ENCODE results near the gene PARD3. TPM values are rescaled to one million over a fixed set of nuclear protein-coding genes. Genes with fewer than 3 reads are reported as not detected.

Gene PARD3
- total RNA-seq, 3 donors from 2014 or later (not counting 1 experiment from before 2014, with no cell fraction given) = 0.14 to 0.49 (median 0.38) TPM

DNA sequence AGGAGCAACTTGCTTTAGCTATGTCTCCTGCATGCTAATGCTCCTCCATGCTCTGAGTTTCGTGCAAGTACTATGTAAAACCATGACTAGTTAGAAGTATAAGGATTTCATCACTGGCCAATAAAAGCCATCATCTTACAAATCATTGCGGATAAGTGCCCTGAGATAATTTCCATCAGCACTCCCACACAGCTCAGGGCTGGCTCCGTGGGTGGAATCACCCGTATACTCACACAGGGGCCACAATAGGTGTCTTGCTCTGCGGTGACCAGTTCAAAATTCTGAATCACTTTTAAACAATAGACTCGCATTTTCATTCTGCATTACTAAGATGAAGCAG is 227.4 kb downstream of the PARD3 start:
- DNase-seq = no peak

GRCh38 chr10:34587002-34587679 is 228.0 kb downstream of the PARD3 start:
- H3K4me1 ChIP-seq (ENCODE audit: control insufficient read depth, insufficient read depth, low read length) = no peaks in the 10 kb centered on the region
- 100% methylated on average over 3 of the region's 4 CpGs for WGBS (ENCODE audit: insufficient coverage)
- H3K9me3 ChIP-seq (ENCODE audit: control insufficient read depth, insufficient read depth, low read length) = no peaks in the 10 kb centered on the region
- intact Hi-C loops (cut with micrococcal nuclease) = no loop called here
- no peaks in the 10 kb centered on the region for H3K36me3 Mint-ChIP-seq
- no peaks in the 10 kb centered on the region for H3K4me1 Mint-ChIP-seq
- no peaks in the 10 kb centered on the region for H3K27me3 ChIP-seq (ENCODE audit: control insufficient read depth, insufficient read depth, low read length)
- no peak overlapping the region for H3K4me3 Mint-ChIP-seq
- no peak overlapping the region for H3K4me3 ChIP-seq (ENCODE audit: low read length)
- H3K27ac Mint-ChIP-seq = no peak overlapping the region
- no peak for DNase-seq
- no peaks in the 10 kb centered on the region for H3K36me3 ChIP-seq (ENCODE audit: control insufficient read depth, insufficient read depth, low read length)
- TF ChIP-seq, protein P1, sequence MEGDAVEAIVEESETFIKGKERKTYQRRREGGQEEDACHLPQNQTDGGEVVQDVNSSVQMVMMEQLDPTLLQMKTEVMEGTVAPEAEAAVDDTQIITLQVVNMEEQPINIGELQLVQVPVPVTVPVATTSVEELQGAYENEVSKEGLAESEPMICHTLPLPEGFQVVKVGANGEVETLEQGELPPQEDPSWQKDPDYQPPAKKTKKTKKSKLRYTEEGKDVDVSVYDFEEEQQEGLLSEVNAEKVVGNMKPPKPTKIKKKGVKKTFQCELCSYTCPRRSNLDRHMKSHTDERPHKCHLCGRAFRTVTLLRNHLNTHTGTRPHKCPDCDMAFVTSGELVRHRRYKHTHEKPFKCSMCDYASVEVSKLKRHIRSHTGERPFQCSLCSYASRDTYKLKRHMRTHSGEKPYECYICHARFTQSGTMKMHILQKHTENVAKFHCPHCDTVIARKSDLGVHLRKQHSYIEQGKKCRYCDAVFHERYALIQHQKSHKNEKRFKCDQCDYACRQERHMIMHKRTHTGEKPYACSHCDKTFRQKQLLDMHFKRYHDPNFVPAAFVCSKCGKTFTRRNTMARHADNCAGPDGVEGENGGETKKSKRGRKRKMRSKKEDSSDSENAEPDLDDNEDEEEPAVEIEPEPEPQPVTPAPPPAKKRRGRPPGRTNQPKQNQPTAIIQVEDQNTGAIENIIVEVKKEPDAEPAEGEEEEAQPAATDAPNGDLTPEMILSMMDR (IDR thresholded peaks at IDR 0.05) = no peak
- no peaks in the 10 kb centered on the region for H3K9me3 Mint-ChIP-seq
- no peak for ATAC-seq
- peaks cover 7 to 9% of the 10 kb centered on the region in 2 donors for H3K27me3 Mint-ChIP-seq (ENCODE audit: low read depth in 2 of 2)
- no peak overlapping the region for H3K27ac ChIP-seq (ENCODE audit: low read length)

More for the DNA sequence above, 227.4 kb downstream of the PARD3 start:
- no peaks in the 10 kb centered on the region for H3K4me1 Mint-ChIP-seq
- H3K4me3 ChIP-seq (ENCODE audit: low read length) = no peak overlapping the region
- no peak overlapping the region for H3K27ac ChIP-seq (ENCODE audit: low read length)
- no peak for ATAC-seq
- H3K9me3 ChIP-seq (ENCODE audit: control insufficient read depth, insufficient read depth, low read length) = no peaks in the 10 kb centered on the region
- H3K36me3 Mint-ChIP-seq = no peaks in the 10 kb centered on the region
- H3K27ac Mint-ChIP-seq = no peak overlapping the region
- H3K4me1 ChIP-seq (ENCODE audit: control insufficient read depth, insufficient read depth, low read length) = no peaks in the 10 kb centered on the region
- intact Hi-C loops (cut with micrococcal nuclease) = no loop called here
- no peak overlapping the region for H3K4me3 Mint-ChIP-seq
- TF ChIP-seq, protein P1 (IDR thresholded peaks at IDR 0.05) = no peak
- peaks cover 7 to 9% of the 10 kb centered on the region in 2 donors for H3K27me3 Mint-ChIP-seq (ENCODE audit: low read depth in 2 of 2)
- 77% methylated on average over 5 of the region's 6 CpGs for WGBS (ENCODE audit: insufficient coverage)
- H3K9me3 Mint-ChIP-seq = no peaks in the 10 kb centered on the region
- H3K27me3 ChIP-seq (ENCODE audit: control insufficient read depth, insufficient read depth, low read length) = no peaks in the 10 kb centered on the region
- no peaks in the 10 kb centered on the region for H3K36me3 ChIP-seq (ENCODE audit: control insufficient read depth, insufficient read depth, low read length)

DNA sequence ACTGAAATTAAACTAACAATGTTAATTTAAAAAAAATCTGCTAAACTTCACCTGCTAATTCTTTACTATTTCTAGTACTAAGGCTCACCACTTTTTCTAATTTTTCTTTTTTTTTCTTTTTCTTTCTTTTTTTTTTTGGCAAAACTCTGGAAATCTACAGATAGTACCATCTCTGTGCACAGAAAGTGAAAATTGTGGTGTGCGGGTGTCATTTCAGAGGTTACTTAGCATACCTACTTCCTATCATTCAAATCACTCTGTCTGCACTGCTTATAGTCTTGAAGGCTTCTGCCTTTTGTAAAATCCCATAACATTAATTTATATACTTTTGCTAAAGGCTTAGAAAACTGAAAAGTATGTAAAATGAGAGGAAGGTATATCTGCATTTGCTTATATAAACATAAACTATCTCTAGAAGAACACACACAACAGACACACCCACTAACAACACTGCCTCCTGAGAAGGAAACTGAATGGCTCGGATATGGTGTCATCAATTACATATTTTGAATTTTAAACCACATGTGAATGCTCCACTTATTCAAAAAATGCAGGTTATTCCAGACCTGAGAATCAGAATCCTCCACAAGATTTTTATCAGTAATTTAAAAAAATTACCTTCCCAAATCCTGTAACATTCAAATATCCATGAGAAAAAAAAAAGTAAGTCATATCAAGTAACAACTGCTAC is 229.5 kb downstream of the PARD3 start:
- Histone ChIP-seq H3K4me3 (ENCODE audit: low read length) (no peak overlapping the region), H3K27me3 (ENCODE audit: control insufficient read depth, insufficient read depth, low read length) (no peaks in the 10 kb centered on the region), H3K4me1 (ENCODE audit: control insufficient read depth, insufficient read depth, low read length) (no peaks in the 10 kb centered on the region), H3K9me3 (ENCODE audit: control insufficient read depth, insufficient read depth, low read length) (no peaks in the 10 kb centered on the region), H3K36me3 (ENCODE audit: control insufficient read depth, insufficient read depth, low read length) (no peaks in the 10 kb centered on the region), H3K27ac (ENCODE audit: low read length) (no peak overlapping the region)
- 81% methylated on average over 1 of the region's 2 CpGs for WGBS (ENCODE audit: insufficient coverage)
- H3K36me3 Mint-ChIP-seq = no peaks in the 10 kb centered on the region
- intact Hi-C loops (cut with micrococcal nuclease) = no loop called here
- no peaks in the 10 kb centered on the region for H3K9me3 Mint-ChIP-seq
- H3K4me3 Mint-ChIP-seq = no peak overlapping the region
- no peak overlapping the region for H3K27ac Mint-ChIP-seq
- peaks cover 7 to 9% of the 10 kb centered on the region in 2 donors for H3K27me3 Mint-ChIP-seq (ENCODE audit: low read depth in 2 of 2)
- TF ChIP-seq, protein P1 (IDR thresholded peaks at IDR 0.05) = no peak
- DNase-seq = no peak
- H3K4me1 Mint-ChIP-seq = no peaks in the 10 kb centered on the region
- no peak for ATAC-seq
